Stimulated activated effector memory CD8-positive, alpha-beta T cell treated with anti-CD3 and anti-CD28 coated beads, Interleukin-12 subunit alpha, Interleukin-12 subunit beta, amount 100 ng/mL, for 72 hours (primary cell): ENCODE results near the gene IL22.

ENCODE experiments used
- ATAC-seq: fragments of 150-1000 bp; cut with Tn5 transposase; 2 replicates; pipeline ENCODE4 v1.10.0; 2021
- DNase-seq, 2 donors: peaks; one replicate each; pipeline ENCODE4 v3.0.0; 2021 to 2022; ENCODE audit warnings: low spot score in 2 of 2
- H3K27ac Mint-ChIP-seq: one replicate; pipeline ENCODE4 v1.8.0; 2022; ENCODE audit warnings: mild to moderate bottlenecking, mixed read lengths
- H3K36me3 Mint-ChIP-seq: one replicate; pipeline ENCODE4 v1.8.0; 2022; ENCODE audit warnings: mild to moderate bottlenecking, mixed read lengths
- H3K4me1 Mint-ChIP-seq: one replicate; pipeline ENCODE4 v1.8.0; 2022; ENCODE audit warnings: mixed read lengths
- H3K4me3 Mint-ChIP-seq: one replicate; pipeline ENCODE4 v1.8.0; 2022; ENCODE audit warnings: mild to moderate bottlenecking, mixed read lengths
- H3K9me3 Mint-ChIP-seq: one replicate; pipeline ENCODE4 v1.8.0; 2022; ENCODE audit warnings: mixed read lengths

Gene IL22, protein sequence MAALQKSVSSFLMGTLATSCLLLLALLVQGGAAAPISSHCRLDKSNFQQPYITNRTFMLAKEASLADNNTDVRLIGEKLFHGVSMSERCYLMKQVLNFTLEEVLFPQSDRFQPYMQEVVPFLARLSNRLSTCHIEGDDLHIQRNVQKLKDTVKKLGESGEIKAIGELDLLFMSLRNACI

GRCh38 chr12:68253504-68253903 lies at the start of gene IL22:
TSS of gene IL22 (minus strand) at chr12:68253604. CDS start at chr12:68253448, 156 bp downstream.
- DNase-seq: no peak
- H3K4me1 Mint-ChIP-seq: peaks cover 19% of the 10 kb centered on the region
- H3K27ac Mint-ChIP-seq: no peak within 1 kb of the TSS
- ATAC-seq: no peak
- H3K9me3 Mint-ChIP-seq: no peaks in the 10 kb centered on the region
- H3K4me3 Mint-ChIP-seq: no peak within 1 kb of the TSS
- no peaks in the 10 kb centered on the region for H3K36me3 Mint-ChIP-seq

- peaks cover 8% of the 10 kb centered on the region for H3K9me3 Mint-ChIP-seq
- DNase-seq (no peak), ATAC-seq (no peak)
- peaks cover 49% of the 10 kb centered on the region for H3K36me3 Mint-ChIP-seq
- no peak overlapping the region for H3K27ac Mint-ChIP-seq
- H3K4me3 Mint-ChIP-seq: no peak overlapping the region
- peaks cover 9% of the 10 kb centered on the region for H3K4me1 Mint-ChIP-seq
Observed at GRCh38 chr12:68297929-68298328, 44.5 kb upstream of the IL22 start.

- Mint-ChIP-seq H3K27ac (no peak overlapping the region), H3K4me1 (peaks cover 45% of the 10 kb centered on the region), H3K9me3 (peaks cover 2% of the 10 kb centered on the region), H3K36me3 (peaks cover 17% of the 10 kb centered on the region), H3K4me3 (no peak overlapping the region)
- ATAC-seq: no peak
- DNase-seq: no peak
Observed at GRCh38 chr12:68294251-68294650, 40.8 kb upstream of the IL22 start.

DNA sequence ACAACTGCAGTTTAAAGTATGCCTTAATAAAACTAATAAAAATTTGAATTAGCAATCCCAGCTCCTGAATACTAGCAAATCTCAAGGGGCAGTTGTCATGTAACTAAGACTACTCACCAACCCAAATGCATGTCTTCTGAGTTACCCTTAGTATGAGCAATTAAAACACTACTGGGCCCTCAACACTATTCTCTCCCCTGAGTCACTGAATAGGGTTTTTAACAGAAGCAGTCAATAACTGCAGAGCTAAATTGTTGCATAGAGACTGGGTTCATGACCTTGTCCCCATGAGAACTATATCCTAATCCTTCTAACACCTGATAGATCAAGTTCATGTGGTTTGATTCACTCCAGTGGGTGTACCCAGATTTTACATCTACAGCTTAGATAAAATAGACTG lies 39.9 kb upstream of the IL22 start:
- no peak for DNase-seq
- H3K4me1 Mint-ChIP-seq: peaks cover 45% of the 10 kb centered on the region

DNA sequence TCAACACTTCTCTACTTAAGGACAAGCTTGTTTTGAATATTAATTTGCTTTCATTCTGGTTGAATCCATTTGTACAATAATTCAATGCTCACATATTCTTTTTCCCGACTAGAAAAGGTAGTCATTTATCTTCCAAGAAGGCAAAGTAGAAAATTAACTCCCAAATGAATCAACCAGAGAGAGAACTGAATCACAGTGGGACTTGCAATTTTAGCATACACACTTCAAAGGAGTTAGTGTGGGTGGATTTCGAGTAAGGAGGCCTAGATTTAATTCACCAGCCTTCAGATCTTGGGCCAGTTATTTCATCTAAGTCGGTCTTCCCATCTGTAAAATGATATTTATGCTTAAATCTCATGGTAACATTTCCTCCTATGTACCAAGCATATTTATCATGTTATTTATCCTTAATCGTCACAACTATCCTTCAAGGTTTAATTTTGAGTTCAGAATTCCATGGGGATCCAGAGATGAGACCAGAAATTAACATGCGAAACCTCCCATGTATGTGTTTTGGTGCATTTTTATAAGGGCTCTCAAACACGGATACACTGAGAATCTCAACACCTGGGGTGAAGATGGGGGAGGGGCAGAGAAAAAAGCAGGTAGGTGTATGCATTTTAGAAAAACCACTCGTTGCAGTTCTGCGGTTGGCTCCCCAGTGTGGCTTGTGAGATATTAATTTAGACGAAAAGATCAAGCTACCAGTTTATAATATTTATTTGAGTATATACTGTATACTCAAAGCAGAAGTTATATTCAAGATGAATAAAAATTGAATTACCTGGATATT lies 38.9 kb upstream of the IL22 start:
- peak overlapping the region; percentile 57 for H3K27ac Mint-ChIP-seq
- no peaks in the 10 kb centered on the region for H3K9me3 Mint-ChIP-seq
- H3K36me3 Mint-ChIP-seq: peaks cover 14% of the 10 kb centered on the region
- peak; percentile 27 for ATAC-seq
- no peak for DNase-seq
- H3K4me1 Mint-ChIP-seq: peaks cover 45% of the 10 kb centered on the region
- peak overlapping the region; percentile 4 for H3K4me3 Mint-ChIP-seq

More for the DNA sequence above, 39.9 kb upstream of the IL22 start:
- no peak overlapping the region for H3K4me3 Mint-ChIP-seq
- peaks cover 14% of the 10 kb centered on the region for H3K36me3 Mint-ChIP-seq
- peak overlapping the region; percentile 57 for H3K27ac Mint-ChIP-seq
- H3K9me3 Mint-ChIP-seq: no peaks in the 10 kb centered on the region
- peak; percentile 59 for ATAC-seq

DNA sequence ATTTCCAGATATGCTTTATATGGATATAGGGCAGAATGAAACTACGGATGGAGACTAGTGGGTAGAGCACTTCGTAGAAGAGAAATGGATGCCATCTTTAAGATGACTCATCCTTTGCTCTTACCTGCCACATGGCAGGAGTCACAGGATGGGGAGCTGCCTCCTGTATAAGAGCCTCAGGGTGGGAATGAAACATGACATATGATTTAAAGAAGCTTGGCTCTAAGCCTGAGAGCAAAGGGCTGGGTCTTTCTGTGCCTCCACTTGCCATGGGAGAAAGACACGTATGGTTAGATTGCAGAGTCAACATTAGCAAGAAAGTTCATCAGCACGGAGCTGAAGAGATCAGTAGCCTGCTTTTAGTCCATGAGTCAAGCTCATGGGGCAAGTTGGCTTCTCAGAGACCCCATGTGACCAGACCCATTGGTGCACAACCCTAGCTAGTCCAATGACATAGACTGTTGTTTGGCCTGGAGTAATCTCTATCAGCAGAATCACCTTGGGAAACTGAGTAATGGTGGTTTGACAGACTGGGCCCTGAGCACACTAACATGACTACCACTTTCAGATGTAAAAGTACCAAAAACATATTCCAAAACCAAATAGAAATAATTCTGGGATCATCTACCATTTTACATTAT lies 38.1 kb upstream of the IL22 start:
- Mint-ChIP-seq H3K36me3 (peaks cover 14% of the 10 kb centered on the region), H3K27ac (peak overlapping the region; percentile 80), H3K9me3 (no peaks in the 10 kb centered on the region), H3K4me3 (peak overlapping the region; percentile 4), H3K4me1 (peaks cover 45% of the 10 kb centered on the region)
- DNase-seq (no peak), ATAC-seq (peak; percentile 69)

DNA sequence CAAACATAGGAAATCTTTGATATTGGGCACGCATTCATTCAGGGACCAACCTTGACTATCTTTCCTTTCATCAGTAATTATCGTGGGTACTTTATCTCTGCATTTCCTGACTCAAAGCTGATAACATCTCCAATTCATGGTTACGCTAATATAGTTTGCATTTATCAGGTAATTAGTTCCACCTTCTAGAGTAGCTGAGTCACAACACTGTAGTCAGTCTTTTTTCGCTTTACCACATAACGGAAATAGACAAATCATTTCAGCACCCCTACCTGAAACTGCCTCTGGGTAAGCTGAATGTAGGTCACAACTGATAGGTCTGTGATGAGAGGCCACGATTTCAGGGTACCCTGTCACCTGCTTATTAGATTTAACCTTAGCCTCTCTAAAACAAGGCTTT lies 36.7 kb upstream of the IL22 start:
- Mint-ChIP-seq H3K4me1 (peaks cover 45% of the 10 kb centered on the region), H3K4me3 (peak overlapping the region; percentile 31), H3K27ac (peak overlapping the region; percentile 80), H3K36me3 (peaks cover 10% of the 10 kb centered on the region), H3K9me3 (no peaks in the 10 kb centered on the region)
- ATAC-seq: peak; percentile 98
- DNase-seq: peak in 1 of 2 donors; percentile 68

- no peaks in the 10 kb centered on the region for H3K36me3 Mint-ChIP-seq
- H3K4me1 Mint-ChIP-seq: peaks cover 28% of the 10 kb centered on the region
- no peak for ATAC-seq
Observed at GRCh38 chr12:68287106-68287505, 33.7 kb upstream of the IL22 start.

GRCh38 chr12:68286396-68286795 lies 33.0 kb upstream of the IL22 start:
- DNase-seq (no peak), ATAC-seq (no peak)
- H3K27ac Mint-ChIP-seq: no peak overlapping the region
- H3K4me1 Mint-ChIP-seq: peaks cover 27% of the 10 kb centered on the region
- no peak overlapping the region for H3K4me3 Mint-ChIP-seq
- H3K36me3 Mint-ChIP-seq: no peaks in the 10 kb centered on the region
- H3K9me3 Mint-ChIP-seq: no peaks in the 10 kb centered on the region

More at GRCh38 chr12:68287106-68287505, 33.7 kb upstream of the IL22 start:
- Mint-ChIP-seq H3K4me3 (no peak overlapping the region), H3K27ac (no peak overlapping the region), H3K9me3 (no peaks in the 10 kb centered on the region)
- no peak for DNase-seq

- H3K27ac Mint-ChIP-seq: peak overlapping the region; percentile 7
- peaks cover 25% of the 10 kb centered on the region for H3K4me1 Mint-ChIP-seq
- ATAC-seq (no peak), DNase-seq (no peak)
- no peaks in the 10 kb centered on the region for H3K9me3 Mint-ChIP-seq
- H3K36me3 Mint-ChIP-seq: no peaks in the 10 kb centered on the region
- H3K4me3 Mint-ChIP-seq: no peak overlapping the region
Observed at GRCh38 chr12:68285541-68285940, 32.1 kb upstream of the IL22 start.

DNA sequence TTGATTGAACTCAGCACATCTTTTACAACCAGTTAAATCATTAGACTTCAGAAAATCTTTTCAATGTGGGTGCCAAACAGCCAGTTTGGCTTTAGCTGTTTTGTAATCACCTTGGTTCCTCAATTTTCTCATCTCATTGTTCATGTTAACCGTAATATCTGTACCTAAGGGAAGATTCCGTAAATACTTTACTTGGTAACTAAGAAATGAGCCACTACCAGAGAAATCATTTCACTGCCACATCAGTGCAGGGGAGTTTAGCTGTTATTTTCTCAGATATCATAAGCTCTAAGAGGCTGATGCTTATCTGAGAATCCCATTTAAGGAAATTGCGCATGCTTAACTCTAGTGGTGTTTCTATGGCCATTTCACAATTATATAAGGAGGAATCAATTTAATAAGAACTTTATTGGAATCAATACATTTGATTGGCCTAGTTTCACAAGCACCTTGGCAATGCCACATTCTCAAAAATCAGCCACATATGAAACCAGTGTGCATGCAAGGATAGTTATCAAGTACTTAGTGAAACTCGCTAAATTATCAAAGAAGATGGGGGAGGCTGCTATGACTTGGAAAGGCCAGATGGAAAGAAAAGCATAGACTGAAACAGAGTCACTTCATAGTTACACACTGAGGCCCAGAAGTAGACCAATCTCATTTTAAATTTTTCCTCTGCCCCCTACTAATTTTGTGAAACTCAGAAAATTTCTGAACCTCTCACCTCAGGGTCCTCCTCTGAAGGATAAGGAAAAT lies 28.1 kb upstream of the IL22 start:
- Mint-ChIP-seq H3K4me1 (peaks cover 49% of the 10 kb centered on the region), H3K36me3 (peaks cover 6% of the 10 kb centered on the region), H3K27ac (peak overlapping the region; percentile 57), H3K9me3 (no peaks in the 10 kb centered on the region), H3K4me3 (no peak overlapping the region)
- ATAC-seq (peak; percentile 44), DNase-seq (no peak)

GRCh38 chr12:68280240-68280639 lies 26.8 kb upstream of the IL22 start:
- no peaks in the 10 kb centered on the region for H3K9me3 Mint-ChIP-seq
- ATAC-seq: no peak
- H3K36me3 Mint-ChIP-seq: peaks cover 6% of the 10 kb centered on the region
- no peak for DNase-seq
- peaks cover 56% of the 10 kb centered on the region for H3K4me1 Mint-ChIP-seq
- no peak overlapping the region for H3K4me3 Mint-ChIP-seq
- H3K27ac Mint-ChIP-seq: no peak overlapping the region

DNA sequence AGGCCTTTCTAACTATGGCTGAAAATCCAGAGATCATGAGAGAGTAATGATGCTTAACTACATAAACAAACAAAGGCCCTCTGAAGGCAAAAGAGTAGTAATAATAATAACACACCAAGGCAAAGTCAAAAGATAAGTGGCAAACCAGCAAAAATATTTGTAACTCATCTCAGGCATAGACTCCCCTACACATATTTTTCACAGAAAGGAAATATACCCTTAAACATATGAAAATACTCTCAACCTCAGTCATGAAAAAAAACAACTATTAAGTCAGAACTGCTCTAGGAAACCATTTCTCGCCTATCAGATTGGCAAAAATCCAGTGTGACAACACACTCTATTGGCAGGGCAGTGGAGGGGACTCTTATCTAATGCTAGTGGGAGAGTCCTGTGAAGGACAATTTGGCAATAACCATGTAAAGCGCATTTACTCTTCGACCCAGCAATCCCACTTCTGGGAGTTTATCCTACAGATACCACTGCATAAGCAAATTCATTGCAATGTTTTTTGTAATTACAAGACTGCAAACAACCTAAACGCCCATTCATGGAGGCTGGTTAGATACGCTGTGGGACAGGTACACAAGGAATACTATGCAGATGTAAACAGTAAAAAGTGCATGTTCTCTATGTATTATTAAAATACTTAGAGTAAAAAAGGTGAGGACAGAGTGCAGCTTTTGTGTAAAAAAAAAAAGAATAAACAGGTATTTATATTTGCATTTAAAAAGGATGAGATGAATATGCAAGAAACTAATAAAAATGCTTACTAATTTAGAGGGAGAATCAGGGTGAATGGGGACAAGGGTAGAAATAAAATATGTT lies 26.0 kb upstream of the IL22 start:
- peak; percentile 72 for ATAC-seq
- peaks cover 6% of the 10 kb centered on the region for H3K36me3 Mint-ChIP-seq
- H3K9me3 Mint-ChIP-seq: no peaks in the 10 kb centered on the region
- DNase-seq: no peak
- peak overlapping the region; percentile 84 for H3K27ac Mint-ChIP-seq
- H3K4me3 Mint-ChIP-seq: peak overlapping the region; percentile 42
- peaks cover 56% of the 10 kb centered on the region for H3K4me1 Mint-ChIP-seq

- H3K9me3 Mint-ChIP-seq: no peaks in the 10 kb centered on the region
- no peak overlapping the region for H3K27ac Mint-ChIP-seq
- peaks cover 50% of the 10 kb centered on the region for H3K4me1 Mint-ChIP-seq
- DNase-seq: no peak
- H3K36me3 Mint-ChIP-seq: peaks cover 6% of the 10 kb centered on the region
- peak overlapping the region; percentile 42 for H3K4me3 Mint-ChIP-seq
- ATAC-seq: peak; percentile 25
Observed at GRCh38 chr12:68276402-68276930, 23.1 kb upstream of the IL22 start.
